HG03095 (cell line): ENCODE data around the gene DPCD.
"Not testable (repeated sequence)": the region's sequence is repeated elsewhere in the genome, so short reads cannot be mapped to it uniquely, and the experiment has no call there.

Experiments used
- ATAC-seq: cut with Tn5 transposase; IDR thresholded peaks from one replicate; pipeline ENCODE4 v1.9.1; 2021; ENCODE audit warnings: moderate library complexity; ENCODE audit not compliant: unreplicated experiment

The DPCD gene

GRCh38 chr10:101580486-101581399 lies 7.4 kb upstream of the DPCD start:
- ATAC-seq: no peak

DNA sequence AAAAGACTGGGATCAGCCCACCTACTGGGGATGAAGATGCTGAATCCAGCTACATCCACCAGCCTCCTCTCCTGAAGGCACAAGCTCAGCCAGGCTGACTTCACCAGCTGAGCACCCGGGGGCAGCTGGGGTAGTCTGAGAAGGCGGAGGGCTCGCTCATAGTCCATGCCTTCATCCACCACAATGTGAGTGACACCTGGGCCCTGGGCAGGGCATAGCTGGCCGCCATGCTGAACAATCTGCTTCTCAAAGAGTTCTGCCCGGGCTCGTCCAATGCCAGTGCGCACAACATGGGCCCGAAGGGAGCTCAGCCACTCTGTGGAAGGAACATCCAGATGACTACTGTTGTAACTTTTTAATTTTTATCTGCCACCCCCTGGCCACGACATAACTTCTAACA lies 2.3 kb upstream of the DPCD start:
- ATAC-seq: no peak

DNA sequence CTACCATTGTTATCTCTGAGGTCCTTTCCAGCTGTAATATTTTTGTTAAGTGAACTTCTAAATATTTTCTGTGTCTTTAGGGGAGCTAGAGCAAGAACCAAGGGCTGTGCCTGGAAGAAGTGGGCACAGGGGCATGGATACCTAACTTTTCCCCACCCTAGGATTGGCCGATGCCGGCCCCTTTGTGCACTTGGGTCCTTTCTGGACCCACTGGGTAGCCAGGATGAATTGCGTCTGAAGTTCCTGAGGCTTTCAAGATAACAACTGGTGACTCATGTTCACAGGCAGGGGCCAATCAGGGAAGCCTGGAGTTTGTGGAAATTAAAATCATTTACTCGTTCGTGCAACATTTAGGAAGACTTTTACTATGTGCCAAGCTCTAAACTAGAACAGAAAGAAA lies 758 bp downstream of the DPCD start:
- no peak for ATAC-seq

- not testable (repeated sequence) for ATAC-seq
Observed at GRCh38 chr10:101593331-101593730, 5.2 kb downstream of the DPCD start.

DNA sequence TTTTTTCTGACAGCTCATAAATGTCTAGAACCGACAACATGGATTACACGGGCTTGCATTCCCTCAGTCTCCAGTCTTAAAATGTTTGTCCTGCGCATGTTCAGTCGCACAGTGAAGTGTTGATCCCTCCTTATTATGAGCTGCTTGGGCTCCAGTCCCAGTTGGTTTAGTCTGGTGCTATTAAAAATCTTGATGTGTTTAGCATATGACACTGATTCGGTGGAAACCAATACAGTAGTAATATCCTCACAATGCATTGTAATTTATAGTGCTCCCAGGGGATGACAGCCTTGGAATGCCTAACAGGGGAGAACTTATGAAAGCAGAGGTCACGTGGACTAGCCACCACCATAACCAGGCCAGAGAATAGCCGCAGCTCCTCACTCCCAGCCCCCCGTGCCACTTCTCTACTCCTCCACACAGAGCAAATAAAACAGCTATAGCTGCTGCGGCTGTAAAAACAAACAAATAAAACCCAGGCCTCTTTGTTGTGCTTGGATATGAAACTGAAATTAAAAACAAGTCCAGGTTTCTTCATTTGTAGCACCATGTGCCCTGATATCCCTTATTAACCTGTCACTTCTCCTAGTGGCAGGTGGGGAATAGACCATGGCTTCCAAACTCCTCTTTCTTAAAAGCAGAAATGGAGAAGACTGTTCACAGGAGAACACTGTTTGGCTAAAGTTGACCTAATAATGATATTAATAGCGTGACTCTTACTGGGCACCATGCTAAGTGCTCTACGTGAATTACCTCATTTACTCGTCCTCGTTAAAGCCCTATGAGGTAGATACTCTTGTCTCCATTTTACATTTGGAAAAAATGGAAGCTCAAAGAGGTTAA lies 7.7 kb downstream of the DPCD start:
- ATAC-seq: no peak

GRCh38 chr10:101597091-101597900 lies 9.2 kb downstream of the DPCD start:
- ATAC-seq: no peak

- no peak for ATAC-seq
Observed at GRCh38 chr10:101601541-101601940, 13.4 kb downstream of the DPCD start.

DNA sequence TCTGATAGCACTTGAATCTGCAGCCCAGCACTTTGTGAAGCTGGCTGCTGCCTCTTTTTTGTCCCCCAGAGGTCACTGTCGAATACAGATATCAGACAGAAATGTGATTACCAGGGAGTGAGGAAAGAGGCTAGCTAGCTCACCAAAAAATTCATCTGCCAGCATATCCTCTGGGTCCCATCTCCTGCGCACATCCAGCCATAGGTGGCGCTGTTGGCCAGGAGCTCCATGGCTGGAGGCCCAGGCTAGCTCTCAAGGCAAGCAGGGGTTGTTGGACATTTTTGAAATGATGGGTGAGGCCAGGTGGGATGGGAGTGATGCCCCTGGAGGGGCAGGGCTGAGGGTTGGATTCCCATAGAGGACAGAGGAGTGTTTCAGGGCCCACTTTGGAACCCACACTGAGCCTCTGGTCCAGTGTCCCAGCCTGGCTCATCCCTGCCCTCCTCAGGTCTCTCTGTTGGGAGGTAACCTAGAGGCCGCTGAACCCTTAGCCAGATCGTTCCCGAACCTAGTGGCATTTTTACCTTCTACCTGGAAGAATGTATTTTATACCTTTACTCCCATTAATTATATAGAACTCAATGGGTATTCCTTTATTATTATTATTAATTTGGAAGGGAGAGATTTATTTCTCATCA lies 14.8 kb downstream of the DPCD start:
- no peak for ATAC-seq

DNA sequence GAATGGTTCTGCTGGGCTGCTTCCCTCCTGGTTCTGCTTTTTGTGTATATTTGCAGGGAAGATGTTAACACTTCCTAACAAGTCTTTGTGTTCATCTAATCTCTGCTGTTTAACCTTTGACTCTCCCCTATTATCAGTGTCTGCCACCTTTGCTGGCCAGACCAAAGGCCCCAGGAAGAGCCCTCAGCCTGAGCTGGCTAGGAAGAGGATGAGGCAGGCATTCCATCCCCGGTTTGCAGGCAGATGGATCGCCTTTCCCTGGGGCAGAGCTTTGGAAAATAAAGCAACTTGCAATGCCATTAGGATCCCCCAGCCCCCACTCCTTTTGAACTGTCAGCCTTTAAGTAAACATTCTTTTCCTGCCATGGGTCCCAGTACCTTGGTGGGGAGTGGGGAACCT lies 19.0 kb downstream of the DPCD start:
- ATAC-seq: no peak

DNA sequence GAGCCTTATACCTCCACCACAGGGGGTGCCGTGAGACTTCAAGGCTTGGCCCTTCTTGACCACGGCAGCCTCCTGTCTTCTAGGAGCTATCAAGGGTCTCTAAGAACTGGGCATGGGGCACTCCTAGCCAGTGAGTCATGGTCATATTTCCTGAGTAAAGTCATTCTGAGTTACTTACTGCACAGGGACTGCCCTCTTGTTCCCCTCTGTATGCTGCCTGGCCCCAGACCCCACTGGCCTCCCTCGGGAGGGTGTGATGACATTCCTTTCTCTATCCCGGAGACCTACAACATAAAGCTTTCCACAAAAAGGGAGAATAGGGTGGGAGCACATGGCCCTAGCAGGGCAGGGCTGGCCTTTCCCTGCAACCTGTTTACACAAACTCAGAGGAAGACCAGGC lies 21.4 kb downstream of the DPCD start:
- no peak for ATAC-seq

DNA sequence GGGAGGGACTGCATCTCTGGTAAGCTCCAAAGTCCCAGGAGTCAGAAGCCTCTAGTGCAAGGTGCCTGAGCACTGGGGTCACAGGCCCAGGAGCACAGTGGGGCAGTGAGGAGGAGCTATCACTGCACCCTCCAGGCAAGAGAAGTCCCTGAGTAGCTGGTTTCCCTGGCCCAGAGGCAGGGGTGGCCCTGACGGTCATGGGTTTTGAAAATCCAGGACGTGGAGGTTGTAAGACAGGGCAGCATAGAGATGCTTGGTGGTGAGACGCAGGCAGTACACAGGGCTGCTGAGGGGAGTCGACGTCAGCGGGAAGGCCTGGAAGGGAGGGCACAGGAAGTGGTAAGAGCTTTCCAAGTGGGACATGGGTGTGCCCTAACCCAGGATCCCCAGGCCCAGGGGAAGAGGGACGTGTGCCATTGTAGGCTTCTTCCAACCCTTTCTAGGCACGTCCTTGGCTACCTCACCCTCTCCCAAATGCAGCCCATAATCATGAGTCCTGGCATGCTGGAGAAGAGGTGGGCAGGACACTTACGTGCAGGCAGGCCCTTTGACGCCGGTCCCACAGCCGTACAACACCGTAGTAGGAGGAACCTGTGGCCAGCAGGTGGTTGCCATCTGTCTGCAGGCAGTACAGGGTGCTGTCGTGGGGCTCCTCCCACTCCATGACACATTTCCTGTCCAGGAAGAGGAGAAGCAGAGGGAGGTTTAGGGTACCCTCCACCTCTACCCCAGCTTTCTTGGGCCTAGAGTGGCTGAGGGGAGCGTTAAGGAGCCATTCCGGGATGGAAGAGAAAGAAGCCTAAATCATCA lies 23.2 kb downstream of the DPCD start:
- ATAC-seq: no peak

DNA sequence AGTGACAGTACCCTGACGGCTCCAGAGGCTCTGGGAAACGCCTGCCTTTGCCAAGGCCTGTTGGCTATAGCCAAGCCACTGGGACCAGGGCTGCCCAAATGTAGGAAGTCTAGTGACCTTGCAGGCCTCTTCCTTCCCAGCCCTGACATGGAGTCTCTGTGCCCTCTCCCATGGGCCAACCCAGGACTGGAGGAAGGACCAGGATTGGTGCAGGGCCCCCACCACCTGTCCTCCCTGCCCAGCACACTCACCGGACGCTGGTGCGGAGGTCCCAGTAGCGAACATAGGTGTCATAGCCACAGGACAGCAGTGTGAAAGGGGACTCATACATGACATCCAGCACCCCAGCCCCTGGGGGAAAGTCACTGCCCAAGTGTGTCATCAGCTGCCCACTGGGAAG lies 24.0 kb downstream of the DPCD start:
- ATAC-seq: no peak

DNA sequence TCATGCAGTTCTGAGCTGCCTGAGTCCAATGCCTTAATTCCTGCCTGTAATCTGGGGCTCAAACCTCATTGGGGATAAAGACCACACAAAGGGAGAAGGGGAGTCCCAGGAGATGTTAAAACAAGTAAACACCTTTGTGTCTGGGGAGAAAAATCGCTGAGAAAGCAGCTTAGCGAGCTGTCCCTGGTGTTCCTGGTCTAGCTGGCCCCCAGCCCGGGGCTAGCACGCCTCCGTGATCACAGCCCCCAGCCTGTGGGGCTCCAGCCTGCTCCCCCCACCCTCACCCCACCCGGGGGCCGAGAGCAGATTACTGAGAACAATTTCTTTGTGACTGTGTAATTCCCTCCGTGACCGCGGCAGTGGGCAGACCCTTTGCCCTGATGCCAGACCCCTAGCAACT lies 24.8 kb downstream of the DPCD start:
- no peak for ATAC-seq

DNA sequence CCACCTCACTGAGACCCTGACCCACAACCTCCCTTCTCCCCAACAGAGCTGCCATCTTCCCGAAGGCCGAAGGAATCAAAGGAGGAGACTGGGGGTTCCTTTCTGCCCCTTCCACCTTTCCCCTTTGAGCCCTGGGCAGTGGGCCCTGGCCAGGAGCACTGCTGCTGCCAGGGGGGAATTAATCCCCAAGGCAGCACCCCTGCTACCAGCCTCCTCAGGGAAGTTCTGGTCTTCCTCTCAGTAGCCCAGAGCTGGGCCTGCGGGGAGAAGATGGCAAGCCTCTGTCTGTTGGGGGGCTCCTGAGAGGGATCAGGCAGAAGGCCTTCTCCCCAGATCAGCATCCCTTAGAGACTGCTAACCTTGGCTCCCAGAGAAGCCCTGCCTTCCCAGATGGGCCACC lies 25.5 kb downstream of the DPCD start:
- ATAC-seq: no peak

DNA sequence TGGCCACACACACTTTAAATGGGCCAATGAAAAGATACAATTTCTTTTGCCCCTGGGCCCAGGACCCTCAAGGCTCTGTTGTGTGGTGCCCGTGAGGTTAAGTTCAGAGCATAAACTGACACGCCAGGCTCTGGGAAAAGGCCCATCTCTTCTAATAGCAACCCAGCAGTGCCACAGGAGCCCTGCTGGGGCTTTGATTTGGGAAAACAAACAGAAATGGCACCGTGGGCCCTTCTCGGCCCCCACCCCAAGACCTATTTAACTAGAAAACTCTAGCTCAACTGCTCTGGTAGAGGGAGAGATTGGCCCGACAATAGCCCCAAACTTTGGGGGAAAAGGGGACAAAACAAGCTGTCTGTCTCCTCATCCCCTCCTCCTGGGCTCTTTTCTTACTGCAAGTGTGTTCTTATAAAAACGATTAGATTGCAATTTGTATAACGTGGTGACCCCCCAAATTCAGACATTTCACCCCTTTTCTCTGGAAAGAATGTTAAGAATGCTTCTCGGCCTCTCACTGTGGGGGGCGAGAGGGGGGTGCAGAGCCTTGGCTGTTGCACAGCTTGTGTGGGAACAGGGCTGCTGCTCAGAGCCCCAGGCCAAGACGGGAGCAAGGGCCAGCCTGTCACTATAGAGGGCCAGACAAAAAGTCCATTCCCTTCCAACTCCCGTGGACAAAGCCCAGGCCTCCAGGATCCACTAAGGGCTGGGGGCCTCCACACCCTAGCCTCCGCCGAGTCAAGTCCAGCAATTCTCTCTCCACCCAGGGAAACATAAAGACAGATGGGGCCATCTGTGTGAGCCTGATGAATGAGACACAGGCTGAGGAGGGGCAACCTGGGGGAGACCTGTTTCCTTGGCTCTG lies 26.8 kb downstream of the DPCD start:
- no peak for ATAC-seq

- ATAC-seq: no peak
Observed at GRCh38 chr10:101615525-101616116, 27.5 kb downstream of the DPCD start.

- ATAC-seq: no peak
Observed at GRCh38 chr10:101616415-101617101, 28.4 kb downstream of the DPCD start.
